Jurkat, Clone E6-1 (cell line): ENCODE data around the gene CASTOR2.
"Not testable (repeated sequence)": the region's sequence is repeated elsewhere in the genome, so short reads cannot be mapped to it uniquely, and the experiment has no call there.

Source experiments
- DNase-seq: peaks from one replicate; pipeline ENCODE4 v3.0.0-alpha.2; 2011; ENCODE audit warnings: low read depth, low spot score
- H3K4me3 ChIP-seq: 2 replicates; pipeline ENCODE4 v1.5.1; 2011; ENCODE audit warnings: mild to moderate bottlenecking, low read length, control low read depth, moderate library complexity

CASTOR2 gene

DNA sequence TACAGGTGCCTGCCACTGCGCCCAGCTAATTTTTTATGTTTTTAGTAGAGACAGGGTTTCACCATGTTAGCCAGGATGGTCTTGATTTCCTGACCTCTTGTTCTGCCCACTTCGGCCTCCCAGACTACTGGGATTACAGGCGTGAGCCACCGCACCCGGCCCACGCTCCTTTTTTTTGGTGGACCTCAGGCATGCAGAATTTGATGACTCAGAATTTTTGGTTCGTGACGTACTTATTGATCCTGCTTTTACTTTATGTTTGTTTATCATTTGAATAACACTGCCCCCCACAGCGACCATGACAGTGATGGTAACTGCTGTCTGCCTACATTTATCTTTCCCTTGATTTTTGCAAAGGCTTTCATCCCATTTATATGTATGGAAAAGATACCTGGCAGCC, 23.9 kb downstream of the CASTOR2 start:
- DNase-seq, H3K4me3 ChIP-seq: not testable (repeated sequence)

DNA sequence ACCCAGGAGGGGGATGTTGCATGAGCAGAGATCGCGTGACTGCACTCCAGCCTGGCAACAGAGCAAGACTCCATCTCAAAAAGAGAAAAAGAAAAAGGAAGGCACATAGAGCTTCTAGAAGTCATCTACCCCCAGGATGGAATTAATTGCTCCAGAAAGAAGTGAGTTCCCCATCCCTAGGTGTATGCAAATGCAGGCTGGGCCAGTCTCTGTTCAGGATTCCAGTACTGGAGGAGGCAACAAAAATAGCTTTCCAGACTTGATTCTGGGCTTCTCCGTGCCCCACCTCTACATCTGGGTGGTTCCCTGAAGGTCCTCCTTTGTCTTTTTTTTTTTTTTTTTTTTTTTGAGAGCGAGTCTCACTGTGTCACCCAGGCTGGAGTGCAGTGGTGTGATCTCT, 28.6 kb downstream of the CASTOR2 start:
- no peak overlapping the region for H3K4me3 ChIP-seq
- DNase-seq: no peak

DNA sequence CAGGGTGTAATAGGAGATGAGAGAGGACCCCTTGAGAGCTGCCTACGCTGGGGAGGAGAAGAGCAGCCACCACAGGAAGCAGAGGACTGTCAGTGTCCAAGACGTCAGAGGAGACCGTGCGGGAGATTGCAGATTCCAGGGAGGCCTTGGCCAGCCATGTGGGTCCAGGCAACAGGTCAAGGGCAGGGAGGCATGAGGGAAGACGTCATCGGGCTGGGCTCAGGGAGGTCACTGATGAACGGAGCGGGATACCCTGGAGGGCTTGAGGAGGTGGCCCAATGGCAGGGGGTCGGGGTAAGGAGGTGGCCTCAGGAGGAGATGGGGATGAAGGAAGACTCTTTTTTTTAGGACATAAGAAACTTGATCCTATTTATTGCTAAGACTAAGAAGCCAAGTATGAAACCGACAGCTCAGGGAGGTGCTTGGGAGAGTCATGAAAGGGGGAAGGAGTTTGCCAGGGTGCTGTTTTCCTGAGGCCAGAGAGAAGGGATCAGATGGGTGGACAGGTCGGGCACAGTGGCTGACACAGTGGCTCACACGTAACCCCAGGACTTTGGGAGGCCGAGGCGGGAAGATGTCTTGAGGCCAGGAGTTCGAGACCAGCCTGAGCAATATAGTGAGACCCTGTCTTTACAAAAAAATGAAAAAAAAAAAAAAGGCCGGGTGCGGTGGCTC, 30.5 kb downstream of the CASTOR2 start:
- not testable (repeated sequence) for DNase-seq

DNA sequence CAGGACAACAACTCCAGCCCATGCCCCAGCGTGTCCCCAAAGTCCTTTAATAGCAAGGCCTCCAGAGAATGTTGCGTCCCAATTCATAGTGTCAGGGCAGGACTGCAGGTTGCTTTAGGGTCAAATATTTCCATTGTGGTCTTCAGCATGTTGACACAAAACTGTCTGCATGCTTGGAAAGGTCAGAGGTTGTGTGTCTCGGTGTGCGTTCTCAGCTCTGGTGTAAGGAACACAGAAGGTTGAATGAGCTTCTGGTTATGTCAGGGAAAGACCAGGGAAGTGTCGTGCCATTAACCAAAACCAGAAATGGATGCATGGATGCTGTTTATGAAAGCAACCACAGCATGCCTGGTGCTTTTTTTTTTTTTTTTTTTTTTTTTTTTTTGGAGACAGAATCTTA, 31.9 kb downstream of the CASTOR2 start:
- not testable (repeated sequence) for DNase-seq, H3K4me3 ChIP-seq

More for the DNA sequence above, 30.5 kb downstream of the CASTOR2 start:
- H3K4me3 ChIP-seq: not testable (repeated sequence)

DNA sequence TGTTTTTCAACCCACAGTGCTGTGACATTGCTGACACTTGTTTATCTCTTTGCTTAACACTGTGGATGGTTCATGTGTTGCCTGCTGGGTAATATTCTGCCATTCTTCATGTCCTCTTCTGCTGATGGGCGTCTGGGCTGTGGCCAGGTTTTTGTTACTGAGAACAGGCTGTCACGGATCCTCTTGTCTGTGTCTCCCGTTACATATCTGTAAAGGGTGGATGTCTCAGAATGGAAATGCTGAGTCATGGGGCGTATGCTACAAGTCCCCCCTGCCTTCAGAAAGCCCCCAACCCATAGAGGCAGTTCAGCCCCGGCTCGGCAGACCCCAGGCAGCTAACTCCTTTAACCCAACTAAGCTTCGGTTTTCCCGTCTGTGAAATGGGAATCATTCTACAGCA, 33.3 kb downstream of the CASTOR2 start:
- not testable (repeated sequence) for H3K4me3 ChIP-seq, DNase-seq

DNA sequence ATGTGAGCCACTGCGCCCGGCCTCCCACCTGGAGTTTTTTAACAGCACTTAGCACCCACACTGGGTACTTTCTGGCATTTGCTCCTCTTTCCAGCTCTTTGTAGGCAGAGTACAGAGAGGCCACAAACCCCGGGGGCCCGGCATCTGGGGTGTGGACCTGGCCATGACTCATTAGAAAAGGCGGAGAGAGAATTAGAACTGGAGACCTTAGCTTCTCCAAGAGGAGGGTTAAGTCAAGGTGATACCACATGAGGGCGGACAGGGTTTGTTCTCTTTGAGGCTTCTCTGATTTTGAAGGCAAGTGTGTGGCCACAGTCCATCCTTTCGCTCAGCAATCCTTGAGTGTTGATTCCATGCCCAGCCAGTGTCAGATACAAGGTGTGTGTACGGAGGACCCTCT, 36.9 kb downstream of the CASTOR2 start:
- H3K4me3 ChIP-seq, DNase-seq: not testable (repeated sequence)

DNA sequence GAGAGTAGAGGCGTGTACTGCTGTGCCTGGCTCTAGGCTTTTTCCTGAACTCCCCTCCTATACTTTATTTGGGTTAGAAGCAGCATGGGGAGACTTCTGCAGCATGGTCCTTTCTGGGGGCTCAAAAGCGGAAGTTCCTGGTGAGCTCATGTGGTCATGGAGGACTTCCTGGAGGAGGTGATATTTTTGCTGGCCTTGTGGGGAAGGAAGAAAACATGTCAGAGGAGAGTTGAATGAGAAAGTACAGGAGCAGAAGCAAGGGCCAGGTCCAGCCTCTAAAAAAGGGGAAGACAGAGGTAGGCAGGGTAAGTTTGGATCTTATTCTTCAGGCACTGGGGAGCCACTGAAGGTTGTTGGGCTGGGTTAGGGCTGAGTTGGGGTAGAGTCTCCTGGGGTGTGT, 45.5 kb downstream of the CASTOR2 start:
- no peak overlapping the region for H3K4me3 ChIP-seq
- DNase-seq: no peak

DNA sequence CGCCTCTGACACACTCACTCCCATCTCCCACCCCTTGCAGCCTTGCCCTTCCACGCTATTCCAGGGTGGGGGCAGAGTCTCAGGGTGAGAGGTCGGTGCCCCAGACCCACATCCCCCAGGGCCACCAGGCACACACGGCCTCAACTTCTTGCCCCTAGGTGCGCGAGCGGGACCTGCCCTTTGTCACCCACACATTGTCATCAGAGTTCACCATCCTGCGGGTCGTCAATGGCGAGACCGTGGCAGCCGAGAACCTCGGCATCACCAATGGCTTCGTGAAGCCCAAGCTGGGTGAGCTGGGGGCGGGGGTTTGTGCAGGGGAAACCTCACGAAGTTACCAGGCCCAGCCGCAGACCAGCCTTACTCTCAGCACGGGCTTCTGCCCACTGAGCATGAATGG, 53.3 kb downstream of the CASTOR2 start:
- no peak for DNase-seq
- H3K4me3 ChIP-seq: no peak overlapping the region

DNA sequence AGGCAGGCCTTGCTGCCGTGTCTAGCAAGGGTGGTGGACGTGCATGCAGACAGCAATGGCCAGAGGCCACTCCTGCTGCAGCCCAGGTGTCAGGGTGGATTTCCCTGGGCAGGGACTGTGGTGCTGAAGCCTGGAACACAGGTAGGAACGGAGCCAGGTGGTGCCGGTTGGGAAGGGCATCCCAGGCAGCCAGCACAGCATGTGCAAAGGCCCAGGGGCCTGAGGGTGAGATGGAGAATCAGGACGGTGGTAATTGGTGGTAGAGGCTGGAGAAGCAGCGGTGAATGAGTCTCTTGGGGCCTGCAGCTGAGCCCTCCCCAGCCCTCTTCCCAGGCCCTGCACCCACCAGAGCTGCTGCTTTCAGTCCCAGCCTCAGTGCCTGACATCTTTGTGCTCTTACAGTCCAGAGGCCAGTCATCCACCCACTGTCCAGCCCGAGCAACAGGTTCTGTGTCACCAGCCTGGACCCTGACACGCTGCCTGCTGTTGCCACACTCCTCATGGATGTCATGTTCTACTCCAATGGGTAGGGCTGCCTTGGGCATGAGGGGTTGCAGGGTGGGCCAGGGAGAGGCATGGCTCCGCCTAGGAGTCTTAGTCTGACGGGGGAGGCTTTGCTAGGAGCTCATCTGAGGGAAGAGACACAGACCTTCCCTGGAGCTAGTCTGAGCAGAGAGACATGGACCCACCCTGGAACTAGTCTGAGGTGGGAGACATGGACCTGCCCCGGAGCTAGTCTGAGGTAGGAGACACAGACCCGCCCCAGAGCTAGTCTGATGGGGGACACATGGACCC, 54.3 kb downstream of the CASTOR2 start:
- H3K4me3 ChIP-seq: no peak overlapping the region
- DNase-seq: no peak

DNA sequence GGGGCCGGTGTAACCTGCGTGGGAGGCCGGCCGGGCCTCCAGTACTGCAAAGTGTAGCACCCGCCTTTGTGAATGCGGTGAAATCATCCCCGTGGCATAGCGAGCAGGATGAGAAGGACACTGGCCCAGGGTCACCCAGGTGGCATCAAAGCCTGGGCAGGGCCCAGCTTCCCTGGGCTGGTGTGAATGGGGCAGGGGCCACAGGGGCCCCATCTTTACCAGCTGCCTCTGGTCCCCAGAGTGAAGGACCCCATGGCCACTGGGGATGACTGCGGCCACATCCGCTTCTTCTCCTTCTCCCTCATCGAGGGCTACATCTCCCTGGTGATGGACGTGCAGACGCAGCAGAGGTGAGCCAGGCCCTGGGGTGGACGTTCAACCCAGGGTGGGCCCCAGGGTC, 55.3 kb downstream of the CASTOR2 start:
- DNase-seq: no peak
- H3K4me3 ChIP-seq: no peak overlapping the region

DNA sequence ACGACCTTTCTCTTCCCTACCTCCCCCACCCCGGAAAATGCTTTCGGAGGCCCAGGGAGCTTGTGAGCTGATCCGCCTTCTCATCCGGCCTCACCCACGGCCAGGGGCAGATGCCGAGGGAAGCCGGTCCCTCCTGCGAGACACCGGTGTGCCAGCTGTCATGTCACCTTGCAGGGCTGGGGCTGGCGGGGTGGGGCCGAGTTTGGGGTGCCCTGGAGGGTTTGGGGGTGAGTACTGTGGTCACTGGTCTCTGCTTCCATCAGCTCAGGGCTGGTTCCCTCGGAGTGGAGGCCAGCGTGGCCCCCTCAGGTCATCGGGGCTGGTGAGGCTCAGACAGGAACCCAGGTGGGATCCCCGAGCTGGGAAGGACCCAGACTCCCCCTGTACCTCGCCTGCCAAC, 60.4 kb downstream of the CASTOR2 start:
- no peak for DNase-seq
- no peak overlapping the region for H3K4me3 ChIP-seq

DNA sequence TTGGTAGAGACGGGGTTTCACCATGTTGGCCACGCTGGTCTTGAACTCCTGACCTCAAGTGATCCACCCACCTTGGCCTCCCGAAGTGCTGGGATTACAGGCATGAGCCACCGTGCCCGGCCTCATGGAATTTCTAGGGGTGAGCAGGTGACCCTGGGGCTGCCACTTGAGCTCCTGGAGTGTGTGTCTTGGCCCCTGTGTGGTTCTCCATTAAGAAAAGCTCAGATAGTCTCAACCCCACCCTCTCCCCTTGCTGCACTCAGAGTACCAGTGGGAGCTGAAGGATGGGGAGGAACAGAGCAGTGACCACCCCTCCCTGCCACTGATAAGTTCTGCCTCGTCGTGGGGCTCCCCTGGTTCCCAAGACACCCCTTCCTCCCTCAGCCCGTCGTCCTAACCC, 63.8 kb downstream of the CASTOR2 start:
- no peak for DNase-seq

DNA sequence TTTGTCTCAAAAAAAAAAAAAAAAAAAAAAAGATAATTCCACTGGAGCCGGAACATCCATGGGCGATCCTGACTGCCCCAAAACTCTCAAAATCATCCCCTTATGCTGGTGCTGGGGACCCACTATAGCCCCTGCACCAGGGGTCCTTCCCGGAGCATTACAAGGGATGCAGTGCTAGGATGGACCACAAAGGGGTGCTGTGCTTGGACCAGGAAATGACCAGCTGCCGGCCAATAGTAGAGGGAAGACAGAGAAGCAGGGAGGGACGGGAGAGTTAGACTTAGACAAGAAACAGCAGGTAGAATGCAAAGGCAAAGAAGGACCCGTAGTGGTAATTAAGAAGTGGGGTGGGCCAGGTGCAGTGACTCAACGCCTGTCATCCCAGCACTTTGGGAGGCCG, 68.6 kb downstream of the CASTOR2 start:
- no peak overlapping the region for H3K4me3 ChIP-seq
- no peak for DNase-seq

More for the DNA sequence above, 63.8 kb downstream of the CASTOR2 start:
- H3K4me3 ChIP-seq: no peak overlapping the region

DNA sequence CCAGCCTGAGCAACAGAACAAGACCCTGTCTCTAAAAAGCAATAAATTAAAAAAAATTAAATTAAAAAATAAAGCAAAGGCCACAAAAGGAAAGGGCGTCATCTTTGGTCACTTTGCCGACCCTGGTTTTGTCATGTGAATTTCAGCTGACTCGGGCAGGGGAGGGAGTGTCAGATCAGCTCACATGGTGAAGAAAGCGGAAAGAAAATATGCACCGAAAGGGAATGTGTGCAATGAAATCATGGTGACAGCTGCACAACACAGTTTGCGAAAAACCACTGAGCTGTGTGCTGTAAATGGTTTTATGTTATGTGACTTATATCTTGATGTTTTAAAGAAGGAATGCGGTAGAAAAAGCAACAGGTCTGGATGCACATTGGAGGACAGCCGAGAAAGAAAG, 69.3 kb downstream of the CASTOR2 start:
- DNase-seq: no peak
- no peak overlapping the region for H3K4me3 ChIP-seq

DNA sequence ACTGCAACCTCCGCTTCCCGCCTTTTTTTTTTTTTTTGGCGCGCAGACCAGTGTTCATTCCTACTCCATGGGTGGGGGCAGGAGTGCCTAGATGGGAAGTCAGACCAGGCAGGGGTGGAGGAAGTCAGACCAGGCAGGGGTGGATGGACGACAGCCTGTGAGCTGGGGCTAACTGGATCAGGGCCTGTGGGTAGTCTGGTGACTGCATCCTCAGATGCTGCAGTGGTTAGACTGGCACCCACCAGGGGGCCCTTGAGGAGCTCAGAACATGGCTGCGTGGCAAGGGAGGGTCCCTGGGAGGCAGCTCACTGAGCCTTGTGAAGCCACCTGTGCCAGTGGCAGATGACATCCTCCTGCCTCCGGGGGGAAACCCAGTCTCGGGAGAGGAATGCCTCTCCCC, 74.0 kb downstream of the CASTOR2 start:
- DNase-seq: no peak
- no peak overlapping the region for H3K4me3 ChIP-seq

DNA sequence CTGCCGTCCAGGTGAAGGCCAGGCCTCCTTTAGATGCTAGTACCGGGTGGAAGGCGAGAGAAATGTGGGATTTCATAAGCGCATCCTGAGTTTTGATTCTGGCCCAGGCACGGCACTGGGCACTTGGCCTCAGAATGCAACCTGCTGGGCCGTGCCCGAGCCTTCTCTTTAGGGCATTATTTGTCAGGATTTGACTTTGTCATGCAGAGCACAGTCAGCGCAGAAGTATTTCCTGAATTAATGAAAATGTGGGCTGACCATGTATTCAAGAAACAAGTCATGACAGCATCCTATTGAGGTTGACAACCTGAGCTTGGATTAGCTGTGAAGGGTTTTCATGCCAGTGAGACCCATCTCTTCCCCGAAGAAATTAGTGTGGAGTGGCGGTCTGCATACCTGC, 74.7 kb downstream of the CASTOR2 start:
- no peak for DNase-seq
- H3K4me3 ChIP-seq: no peak overlapping the region

DNA sequence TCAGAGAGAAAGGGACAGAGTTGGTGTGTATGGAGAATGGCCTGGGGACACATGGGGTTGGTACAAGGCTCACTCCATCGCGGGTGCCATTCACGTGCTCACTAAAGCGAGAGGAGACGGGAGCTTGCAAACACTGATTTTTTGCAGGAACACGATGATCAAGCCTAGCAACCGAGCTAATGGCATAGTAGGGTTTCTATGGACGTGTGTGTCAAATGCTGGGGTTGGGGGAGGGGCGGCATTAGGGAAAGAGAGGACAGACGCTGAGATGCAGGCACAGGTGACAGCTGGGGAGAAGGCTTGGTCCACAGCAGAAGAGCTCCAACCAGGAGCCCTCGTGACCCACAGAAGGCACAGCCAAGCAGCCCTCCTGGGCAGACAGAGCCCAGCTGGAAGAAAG, 75.2 kb downstream of the CASTOR2 start:
- no peak for DNase-seq
- no peak overlapping the region for H3K4me3 ChIP-seq

DNA sequence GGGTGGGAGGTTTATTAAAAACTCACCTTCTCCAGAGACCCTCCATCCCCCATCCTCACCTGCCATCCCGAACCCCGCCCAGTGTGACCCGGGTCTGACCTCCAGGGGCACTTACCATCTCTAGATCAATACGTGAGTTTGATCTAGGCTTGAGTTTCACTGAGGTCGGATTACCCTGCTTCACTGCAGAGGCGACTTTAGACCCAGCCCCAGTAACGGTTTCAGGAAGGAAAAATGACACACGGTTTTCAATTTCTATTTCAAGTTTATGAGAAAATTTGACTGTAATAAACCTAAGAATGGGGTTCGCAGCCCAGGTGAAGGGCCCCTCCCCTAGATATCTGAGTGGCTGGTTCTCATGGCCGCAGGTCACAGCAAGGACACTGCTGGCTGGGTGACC, 76.0 kb downstream of the CASTOR2 start:
- H3K4me3 ChIP-seq: no peak overlapping the region
- no peak for DNase-seq

DNA sequence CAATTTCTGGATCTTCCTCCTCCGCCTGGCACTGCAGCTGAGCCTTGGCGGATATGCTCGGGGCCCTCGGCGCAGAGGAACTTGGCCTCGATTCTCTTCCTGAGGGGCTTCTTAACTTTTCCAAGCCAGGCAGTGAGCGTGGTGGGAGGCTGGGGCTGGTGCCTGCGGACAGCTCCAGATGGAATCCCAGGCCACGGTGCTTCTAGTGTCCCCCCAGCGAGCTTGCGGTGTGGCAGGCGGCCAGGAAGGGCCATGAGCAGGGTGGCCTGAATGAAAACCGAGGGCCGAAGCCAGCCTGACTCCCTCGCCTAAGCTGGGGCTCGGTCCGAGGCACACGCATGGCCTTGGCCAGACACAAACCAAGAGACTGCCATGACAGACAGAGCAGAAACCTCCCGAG, 77.8 kb downstream of the CASTOR2 start:
- no peak overlapping the region for H3K4me3 ChIP-seq
- DNase-seq: no peak

DNA sequence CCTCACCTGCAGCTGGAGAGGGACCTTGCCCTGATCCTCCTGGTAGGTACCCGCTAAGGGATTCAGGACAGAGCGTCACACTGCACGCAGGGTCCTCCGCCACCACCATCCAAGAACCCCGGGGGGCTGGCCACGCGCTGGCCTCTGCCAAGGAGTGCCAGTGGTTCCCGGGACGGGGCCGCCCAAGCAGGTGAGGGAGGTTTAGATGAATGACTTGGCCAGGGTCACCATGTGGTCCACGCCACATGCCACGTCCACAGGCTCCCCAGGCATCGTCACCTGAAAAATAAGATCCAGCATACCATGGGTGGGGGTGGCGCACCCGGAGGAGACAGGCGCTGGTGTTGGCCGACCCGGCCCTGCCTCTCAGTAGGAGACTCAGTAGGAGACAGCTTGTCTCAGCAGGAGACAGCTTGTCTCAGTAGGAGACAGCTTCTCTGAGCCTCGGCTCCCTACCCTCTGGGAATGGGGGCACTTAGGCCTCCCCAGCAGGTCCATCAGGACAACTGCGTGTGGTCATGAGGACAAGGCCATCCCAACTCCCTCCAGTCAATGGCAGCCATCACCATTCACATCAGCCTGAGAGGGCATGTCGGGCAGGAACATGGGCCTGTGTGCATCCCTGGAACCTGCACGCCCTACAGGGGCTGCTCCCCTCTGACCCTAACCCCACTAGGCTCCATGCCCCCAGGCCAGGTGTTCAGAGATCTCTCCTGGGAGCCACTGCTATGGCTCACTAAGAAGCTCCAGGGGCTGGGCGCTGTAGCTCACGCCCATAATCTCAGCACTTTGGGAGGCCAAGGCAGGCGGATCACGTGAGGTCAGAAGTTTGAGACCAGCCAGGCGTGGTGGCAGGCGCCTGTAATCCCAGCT, 78.6 kb downstream of the CASTOR2 start:
- H3K4me3 ChIP-seq: no peak overlapping the region
- no peak for DNase-seq
